SU-DHL-6 (cell line): ENCODE results near the gene ST3GAL3.

Source experiments
- H2AFZ ChIP-seq: fragments of 200-600 bp; sonication (generic); 2 replicates; pipeline ENCODE4 v1.6.1; 2014; ENCODE audit warnings: low read depth, mild to moderate bottlenecking, moderate library complexity, mixed read lengths, antibody characterized with exemption, low read length; ENCODE audit not compliant: severe bottlenecking
- H3F3A ChIP-seq: fragments of 200-600 bp; shearing (Covaris generic); 2 replicates; pipeline ENCODE4 v1.6.0; 2016; ENCODE audit warnings: antibody characterized with exemption, mild to moderate bottlenecking; ENCODE audit not compliant: insufficient read depth
- H3K27ac ChIP-seq: fragments of 200-600 bp; sonication (generic); 2 replicates; pipeline ENCODE4 v1.5.1; 2016; ENCODE audit warnings: low read depth, mild to moderate bottlenecking, low read length, moderate library complexity, mixed read lengths
- H3K27me3 ChIP-seq: fragments of 200-600 bp; sonication (generic), shearing (Covaris generic); 2 replicates; pipeline ENCODE4 v1.6.0; 2014; ENCODE audit warnings: mild to moderate bottlenecking, low read length
- H3K36me3 ChIP-seq: fragments of 200-600 bp; sonication (generic); 2 replicates; pipeline ENCODE4 v1.6.1; 2014; ENCODE audit warnings: mild to moderate bottlenecking, low read length, mixed read lengths
- H3K4me2 ChIP-seq: fragments of 300-600, 200-600 bp; shearing (Covaris generic), sonication (generic); 2 replicates; pipeline ENCODE4 v1.6.0; 2014; ENCODE audit warnings: low read length, low read depth, mild to moderate bottlenecking; ENCODE audit not compliant: poor library complexity, severe bottlenecking
- H3K4me3 ChIP-seq: fragments of 200-600 bp; sonication (generic); 2 replicates; pipeline ENCODE4 v1.5.1; 2014; ENCODE audit warnings: antibody characterized with exemption, low read length, mild to moderate bottlenecking, mixed read lengths; ENCODE audit not compliant: insufficient read depth, poor library complexity, severe bottlenecking
- H3K79me2 ChIP-seq: fragments of 200-600 bp; sonication (generic); 2 replicates; pipeline ENCODE4 v1.6.1; 2014; ENCODE audit warnings: mild to moderate bottlenecking, low read length, moderate library complexity; ENCODE audit not compliant: insufficient read depth
- H3K9ac ChIP-seq: fragments of 200-600 bp; sonication (generic); 2 replicates; pipeline ENCODE4 v1.7.0; 2014; ENCODE audit warnings: mild to moderate bottlenecking, low read length
- H3K9me2 ChIP-seq: fragments of 200-600 bp; sonication (generic); replicated peaks from 2 replicates; pipeline ENCODE4 v1.6.1; 2014; ENCODE audit warnings: low read length; ENCODE audit not compliant: insufficient read depth
- H3K9me3 ChIP-seq: fragments of 200-600 bp; sonication (generic); 2 replicates; pipeline ENCODE4 v1.6.1; 2014; ENCODE audit warnings: low read length, mixed read lengths; ENCODE audit not compliant: insufficient read depth
- H4K20me1 ChIP-seq: fragments of 200-600 bp; sonication (generic); 2 replicates; pipeline ENCODE4 v1.6.1; 2014; ENCODE audit warnings: low read depth, mild to moderate bottlenecking, antibody characterized with exemption, low read length, moderate library complexity, mixed read lengths
- EZH2phosphoT487 ChIP-seq: fragments of 200-600 bp; sonication (generic), shearing (Covaris generic); conservative IDR thresholded peaks from 2 replicates; pipeline ENCODE4 v1.6.1; 2018; ENCODE audit warnings: mild to moderate bottlenecking, antibody characterized with exemption, low read length, moderate library complexity, mixed read lengths
- TF ChIP-seq, protein P1 (sequence below): fragments of 200-600 bp; sonication (generic); IDR thresholded peaks from one replicate; pipeline ENCODE4 v1.5.1; 2017; ENCODE audit warnings: antibody characterized with exemption, mild to moderate bottlenecking, low read length, moderate library complexity; ENCODE audit not compliant: insufficient read depth, poor library complexity, severe bottlenecking

Gene ST3GAL3

DNA sequence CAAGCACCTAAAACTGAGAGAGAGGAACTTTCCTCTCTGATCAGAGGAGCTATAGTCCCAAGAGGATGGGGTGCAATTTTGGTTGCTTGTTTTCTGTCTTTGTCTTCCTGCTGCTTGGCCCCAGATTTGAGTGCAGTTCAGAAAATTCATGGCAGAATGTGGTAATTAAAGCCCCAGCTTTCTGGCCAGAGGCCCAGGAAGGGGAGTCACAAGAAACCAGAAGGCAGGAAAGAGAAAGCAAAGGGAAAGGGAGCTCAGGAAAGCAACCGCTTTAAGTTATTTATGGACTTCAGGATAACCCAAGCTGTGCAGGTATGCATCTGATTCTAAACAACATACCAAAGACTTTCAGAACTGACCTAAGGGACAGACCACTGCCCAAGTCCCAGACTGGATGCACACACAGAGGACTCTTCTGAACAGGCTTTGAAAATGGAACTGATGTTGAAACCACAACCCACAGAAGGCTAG lies 88.8 kb downstream of the ST3GAL3 start:
- no peaks in the 10 kb centered on the region for H4K20me1 ChIP-seq
- H3K9ac ChIP-seq = no peak overlapping the region
- no peak overlapping the region for H3K4me2 ChIP-seq

DNA sequence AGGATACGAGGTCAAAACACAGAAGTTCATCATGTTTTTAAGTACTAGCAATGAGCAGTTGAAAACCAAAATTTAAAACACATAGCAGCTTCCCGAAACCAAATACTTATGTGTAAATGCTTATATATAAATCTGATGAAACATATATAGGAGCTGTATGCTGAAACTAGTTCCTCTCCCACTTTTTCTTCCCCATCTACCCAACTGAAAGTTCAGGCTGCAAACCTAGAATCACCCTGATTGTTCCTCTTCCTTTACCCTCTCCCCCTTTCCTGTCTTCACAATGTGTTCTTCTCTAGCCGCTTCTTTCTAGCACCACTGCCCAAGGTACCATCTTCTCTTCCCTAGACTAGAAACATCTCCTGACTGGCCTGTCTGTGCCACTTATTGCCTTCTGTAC lies 90.6 kb downstream of the ST3GAL3 start:
- Histone ChIP-seq H4K20me1 (no peaks in the 10 kb centered on the region), H3K36me3 (no peaks in the 10 kb centered on the region; the same call in 1 of the 2 replicates)

More for the DNA sequence above, 88.8 kb downstream of the ST3GAL3 start:
- Histone ChIP-seq H2AFZ (no peak overlapping the region), H3F3A (no peaks in the 10 kb centered on the region), H3K36me3 (no peaks in the 10 kb centered on the region; the same call in 1 of the 2 replicates), H3K9me3 (no peaks in the 10 kb centered on the region), H3K9me2 (no peaks in the 10 kb centered on the region), H3K27me3 (no peaks in the 10 kb centered on the region), H3K4me3 (no peak overlapping the region), H3K27ac (no peak overlapping the region), H3K79me2 (no peaks in the 10 kb centered on the region)
- TF ChIP-seq, protein P1, sequence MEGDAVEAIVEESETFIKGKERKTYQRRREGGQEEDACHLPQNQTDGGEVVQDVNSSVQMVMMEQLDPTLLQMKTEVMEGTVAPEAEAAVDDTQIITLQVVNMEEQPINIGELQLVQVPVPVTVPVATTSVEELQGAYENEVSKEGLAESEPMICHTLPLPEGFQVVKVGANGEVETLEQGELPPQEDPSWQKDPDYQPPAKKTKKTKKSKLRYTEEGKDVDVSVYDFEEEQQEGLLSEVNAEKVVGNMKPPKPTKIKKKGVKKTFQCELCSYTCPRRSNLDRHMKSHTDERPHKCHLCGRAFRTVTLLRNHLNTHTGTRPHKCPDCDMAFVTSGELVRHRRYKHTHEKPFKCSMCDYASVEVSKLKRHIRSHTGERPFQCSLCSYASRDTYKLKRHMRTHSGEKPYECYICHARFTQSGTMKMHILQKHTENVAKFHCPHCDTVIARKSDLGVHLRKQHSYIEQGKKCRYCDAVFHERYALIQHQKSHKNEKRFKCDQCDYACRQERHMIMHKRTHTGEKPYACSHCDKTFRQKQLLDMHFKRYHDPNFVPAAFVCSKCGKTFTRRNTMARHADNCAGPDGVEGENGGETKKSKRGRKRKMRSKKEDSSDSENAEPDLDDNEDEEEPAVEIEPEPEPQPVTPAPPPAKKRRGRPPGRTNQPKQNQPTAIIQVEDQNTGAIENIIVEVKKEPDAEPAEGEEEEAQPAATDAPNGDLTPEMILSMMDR = no peak
- no peak for TF ChIP-seq EZH2phosphoT487

DNA sequence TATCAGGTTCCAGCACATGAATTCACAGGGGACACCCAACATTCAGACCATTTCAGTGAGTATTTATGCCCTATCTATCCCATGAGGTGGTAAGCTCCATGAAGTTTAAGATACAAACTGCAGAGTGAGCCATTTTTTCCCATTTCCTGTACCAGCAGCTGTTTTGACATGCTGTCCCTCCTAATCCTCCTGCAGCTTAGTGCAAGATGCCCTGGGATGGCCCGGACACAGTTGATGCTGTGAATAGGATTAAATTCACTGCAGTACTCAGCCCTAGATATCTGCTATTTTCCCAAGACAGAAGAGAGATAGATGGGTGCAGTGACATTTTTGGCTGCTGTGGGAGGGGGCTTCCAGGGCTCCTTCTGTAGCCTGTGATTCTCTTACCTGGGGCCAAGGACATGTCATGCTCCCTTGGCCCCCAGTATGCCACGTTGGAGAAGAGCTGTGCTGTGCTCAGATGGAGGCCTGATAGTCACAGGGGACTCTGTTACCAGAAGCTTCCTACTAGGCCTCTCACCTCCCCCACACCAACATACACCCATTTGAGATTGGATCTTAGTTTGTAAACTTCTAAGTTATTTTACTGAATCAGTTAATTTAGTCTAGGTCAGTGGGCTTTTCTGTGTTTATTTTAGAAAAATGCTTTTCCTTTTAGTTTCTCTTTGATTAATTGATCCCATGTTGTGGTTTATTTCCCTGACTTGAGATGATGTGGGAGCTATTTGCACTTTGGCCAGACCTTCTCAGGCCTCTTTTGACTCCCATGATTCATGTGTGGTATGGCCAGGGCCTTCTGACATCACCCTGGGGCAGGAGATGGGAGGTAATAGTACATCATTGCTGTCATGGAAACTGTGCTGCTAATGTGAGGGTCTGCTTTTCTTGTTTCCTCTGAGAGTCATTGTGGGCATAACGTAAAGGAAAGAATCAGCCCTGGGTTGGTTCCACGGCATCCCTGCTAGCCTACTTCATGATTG lies 92.6 kb downstream of the ST3GAL3 start:
- Histone ChIP-seq H3K79me2 (no peaks in the 10 kb centered on the region), H3K4me2 (no peak overlapping the region), H2AFZ (no peak overlapping the region), H3K36me3 (no peaks in the 10 kb centered on the region; the same call in 1 of the 2 replicates), H3F3A (no peaks in the 10 kb centered on the region), H3K27ac (no peak overlapping the region), H3K9me3 (no peaks in the 10 kb centered on the region), H3K9ac (no peak overlapping the region), H4K20me1 (no peaks in the 10 kb centered on the region), H3K27me3 (no peaks in the 10 kb centered on the region), H3K9me2 (no peaks in the 10 kb centered on the region), H3K4me3 (no peak overlapping the region)
- no peak for TF ChIP-seq EZH2phosphoT487
- TF ChIP-seq, protein P1 = no peak

More for the DNA sequence above, 90.6 kb downstream of the ST3GAL3 start:
- Histone ChIP-seq H3K79me2 (no peaks in the 10 kb centered on the region), H3K9ac (no peak overlapping the region), H3K4me3 (no peak overlapping the region), H3K4me2 (no peak overlapping the region), H2AFZ (no peak overlapping the region), H3K9me2 (no peaks in the 10 kb centered on the region), H3K9me3 (no peaks in the 10 kb centered on the region), H3F3A (no peaks in the 10 kb centered on the region), H3K27me3 (no peaks in the 10 kb centered on the region), H3K27ac (no peak overlapping the region)
- TF ChIP-seq, protein P1 = no peak
- TF ChIP-seq EZH2phosphoT487 = no peak
